ENCODE measurements around the gene CD274.
"Not testable (repeated sequence)": the region's sequence is repeated elsewhere in the genome, so short reads cannot be mapped to it uniquely, and the experiment has no call there.

The CD274 gene

GRCh38 chr9:5438301-5439162 lies 11.8 kb upstream of the CD274 start:
- no peak for DNase-seq (ENCODE audit: low read depth)

- no peak for DNase-seq (ENCODE audit: low read depth)
These were observed 9.9 kb upstream of the CD274 start for GRCh38 chr9:5440426-5440825.

GRCh38 chr9:5441043-5441442 lies 9.3 kb upstream of the CD274 start:
- DNase-seq (ENCODE audit: low read depth), result no peak

GRCh38 chr9:5442400-5443011 lies 7.8 kb upstream of the CD274 start:
- no peak for DNase-seq (ENCODE audit: low read depth)

GRCh38 chr9:5443850-5444249 lies 6.5 kb upstream of the CD274 start:
- DNase-seq (ENCODE audit: low read depth), result no peak

- DNase-seq (ENCODE audit: low read depth), result not testable (repeated sequence)
These were observed 5.2 kb upstream of the CD274 start for GRCh38 chr9:5445096-5445495.

- no peak for DNase-seq (ENCODE audit: low read depth)
These were observed 4.5 kb upstream of the CD274 start for GRCh38 chr9:5445886-5446285.

- DNase-seq (ENCODE audit: low read depth), result no peak
These were observed 3.7 kb upstream of the CD274 start for GRCh38 chr9:5446451-5447236.

- DNase-seq (ENCODE audit: low read depth), result no peak
These were observed 3.0 kb upstream of the CD274 start for GRCh38 chr9:5447337-5447736.

- no peak for DNase-seq (ENCODE audit: low read depth)
These were observed 2.3 kb upstream of the CD274 start for GRCh38 chr9:5448016-5448415.

GRCh38 chr9:5448461-5449435 lies 1.6 kb upstream of the CD274 start:
- DNase-seq (ENCODE audit: low read depth), result no peak

GRCh38 chr9:5449521-5450358 lies 602 bp upstream of the CD274 start:
- no peak for DNase-seq (ENCODE audit: low read depth)

GRCh38 chr9:5452286-5452609 lies 1.9 kb downstream of the CD274 start:
- no peak for DNase-seq (ENCODE audit: low read depth)

GRCh38 chr9:5453004-5453403 lies 2.7 kb downstream of the CD274 start:
- no peak for DNase-seq (ENCODE audit: low read depth)

GRCh38 chr9:5453673-5454072 lies 3.3 kb downstream of the CD274 start:
- DNase-seq (ENCODE audit: low read depth), result no peak

- DNase-seq (ENCODE audit: low read depth), result no peak
These were observed 4.8 kb downstream of the CD274 start for GRCh38 chr9:5455181-5455580.

GRCh38 chr9:5459289-5459829 lies 9.0 kb downstream of the CD274 start:
- no peak for DNase-seq (ENCODE audit: low read depth)

- DNase-seq (ENCODE audit: low read depth), result no peak
These were observed 9.8 kb downstream of the CD274 start for GRCh38 chr9:5460157-5460556.

- not testable (repeated sequence) for DNase-seq (ENCODE audit: low read depth)
These were observed 14.5 kb downstream of the CD274 start for GRCh38 chr9:5464831-5465330.

- DNase-seq (ENCODE audit: low read depth), result no peak
These were observed 15.7 kb downstream of the CD274 start for GRCh38 chr9:5466005-5466404.

Measured in stimulated activated CD8-positive, alpha-beta memory T cell treated with anti-CD3 and anti-CD28 coated beads, Interleukin-15, amount 100 ng/mL, for 1 hour (primary cell).